ENCODE results near the gene GRIPAP1.

The GRIPAP1 gene

GRCh38 chrX:48966796-48967579, 35.1 kb downstream of the GRIPAP1 start:
- intact Hi-C loops (cut with DNase I; ENCODE audit: low total_unique reads) = no loop called here
- H3K4me1 ChIP-seq = peaks cover 0 to 6% (median 0%) of the 10 kb centered on the region in 4 donors
- no peak for TF ChIP-seq CTCF (IDR thresholded peaks at IDR 0.05)
- DNase-seq = no peak
- no peaks in the 10 kb centered on the region for H3K9me3 ChIP-seq
- H3K27me3 ChIP-seq = no peaks in the 10 kb centered on the region
- H3K27ac ChIP-seq = no peak overlapping the region
- peaks cover 0 to 4% (median 0%) of the 10 kb centered on the region in 3 donors for H3K36me3 ChIP-seq
- no peak overlapping the region for H3K4me3 ChIP-seq

DNA sequence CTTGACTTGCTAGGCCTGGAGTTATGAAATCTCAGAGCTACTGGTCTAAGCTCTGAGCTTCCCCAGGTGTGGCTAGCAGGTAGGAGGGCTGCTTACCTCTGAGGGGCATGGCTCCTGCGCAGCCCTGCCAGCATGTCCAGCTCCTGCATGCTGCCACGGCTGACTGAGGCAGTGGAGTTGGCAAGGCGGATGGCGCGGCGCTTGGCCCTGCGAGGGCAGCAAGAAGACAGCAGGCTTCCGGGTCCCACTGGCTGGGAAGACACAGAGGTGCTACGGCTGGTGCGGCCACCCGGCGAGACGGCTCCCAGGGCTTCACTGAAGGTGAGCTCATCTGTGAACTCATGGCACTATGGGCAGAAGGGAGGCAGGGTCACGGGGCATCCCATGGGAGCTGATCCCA, 36.1 kb downstream of the GRIPAP1 start:
- Histone ChIP-seq H3K4me1 (no peaks in the 10 kb centered on the region), H3K36me3 (peaks cover 0 to 4% (median 0%) of the 10 kb centered on the region in 3 donors), H3K27ac (no peak overlapping the region), H3K4me3 (no peak overlapping the region), H3K9me3 (no peaks in the 10 kb centered on the region), H3K27me3 (no peaks in the 10 kb centered on the region)
- DNase-seq = no peak
- no peak for TF ChIP-seq CTCF (IDR thresholded peaks at IDR 0.05)
- intact Hi-C loops (cut with DNase I; ENCODE audit: low total_unique reads) = no loop called here

GRCh38 chrX:48961585-48962091, 40.4 kb downstream of the GRIPAP1 start:
- Histone ChIP-seq H3K4me1 (peaks cover 0 to 5% (median 3%) of the 10 kb centered on the region in 4 donors), H3K27ac (no peak overlapping the region), H3K36me3 (peaks cover 0 to 4% (median 0%) of the 10 kb centered on the region in 3 donors), H3K9me3 (no peaks in the 10 kb centered on the region), H3K27me3 (no peaks in the 10 kb centered on the region), H3K4me3 (no peak overlapping the region)
- intact Hi-C loops (cut with DNase I; ENCODE audit: low total_unique reads) = no loop called here
- peak in 1 of 2 donors; percentile 29 for DNase-seq
- TF ChIP-seq CTCF (IDR thresholded peaks at IDR 0.05) = no peak

- no peaks in the 10 kb centered on the region for H3K36me3 ChIP-seq
- H3K4me3 ChIP-seq = no peak overlapping the region
- intact Hi-C loops (cut with DNase I; ENCODE audit: low total_unique reads) = no loop called here
- TF ChIP-seq CTCF (IDR thresholded peaks at IDR 0.05) = no peak
- H3K9me3 ChIP-seq = no peaks in the 10 kb centered on the region
- H3K4me1 ChIP-seq = peaks cover 0 to 18% (median 9%) of the 10 kb centered on the region in 4 donors
- peak overlapping the region in 1 of 2 donors; percentile 89 for H3K27ac ChIP-seq
- peak in 1 of 2 donors; percentile 34 for DNase-seq
- H3K27me3 ChIP-seq = no peaks in the 10 kb centered on the region
Observed at GRCh38 chrX:48960291-48960690, 41.8 kb downstream of the GRIPAP1 start.

DNA sequence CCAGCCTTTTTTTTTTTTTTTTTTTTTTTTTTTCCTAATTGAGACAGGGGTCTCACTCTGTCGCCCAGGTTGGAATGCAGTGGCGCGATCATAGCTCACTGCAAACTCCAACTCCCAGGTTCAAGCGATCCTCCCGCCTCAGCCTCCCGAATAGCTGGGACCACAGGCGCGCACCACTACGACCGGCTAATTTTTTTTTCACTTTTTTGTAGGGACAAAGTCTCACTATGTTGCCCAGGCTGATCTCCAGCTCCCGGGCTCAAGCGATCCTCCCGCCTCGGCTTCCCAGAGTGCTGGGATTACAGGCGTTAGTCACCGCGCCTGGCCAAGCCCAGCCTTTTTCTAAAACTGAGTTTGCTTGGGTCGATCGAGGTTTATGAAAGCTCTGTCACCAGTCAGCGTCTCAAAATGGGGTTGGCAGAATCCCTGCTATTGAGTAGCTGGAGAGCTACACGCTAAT, 43.4 kb downstream of the GRIPAP1 start:
- intact Hi-C loops (cut with DNase I; ENCODE audit: low total_unique reads) = no loop called here
- H3K4me1 ChIP-seq = peaks cover 0 to 34% (median 10%) of the 10 kb centered on the region in 4 donors
- no peak for TF ChIP-seq CTCF (IDR thresholded peaks at IDR 0.05)
- H3K4me3 ChIP-seq = peak overlapping the region; percentile 79
- H3K9me3 ChIP-seq = no peaks in the 10 kb centered on the region
- no peaks in the 10 kb centered on the region for H3K27me3 ChIP-seq
- no peaks in the 10 kb centered on the region for H3K36me3 ChIP-seq
- peak; percentile 42 to 76 for DNase-seq
- peak overlapping the region; percentile 88 to 89 for H3K27ac ChIP-seq
